Measurements from ENCODE around the gene MRNIP.
"Not testable (repeated sequence)": the region's sequence is repeated elsewhere in the genome, so short reads cannot be mapped to it uniquely, and the experiment has no call there.

Gene MRNIP

DNA sequence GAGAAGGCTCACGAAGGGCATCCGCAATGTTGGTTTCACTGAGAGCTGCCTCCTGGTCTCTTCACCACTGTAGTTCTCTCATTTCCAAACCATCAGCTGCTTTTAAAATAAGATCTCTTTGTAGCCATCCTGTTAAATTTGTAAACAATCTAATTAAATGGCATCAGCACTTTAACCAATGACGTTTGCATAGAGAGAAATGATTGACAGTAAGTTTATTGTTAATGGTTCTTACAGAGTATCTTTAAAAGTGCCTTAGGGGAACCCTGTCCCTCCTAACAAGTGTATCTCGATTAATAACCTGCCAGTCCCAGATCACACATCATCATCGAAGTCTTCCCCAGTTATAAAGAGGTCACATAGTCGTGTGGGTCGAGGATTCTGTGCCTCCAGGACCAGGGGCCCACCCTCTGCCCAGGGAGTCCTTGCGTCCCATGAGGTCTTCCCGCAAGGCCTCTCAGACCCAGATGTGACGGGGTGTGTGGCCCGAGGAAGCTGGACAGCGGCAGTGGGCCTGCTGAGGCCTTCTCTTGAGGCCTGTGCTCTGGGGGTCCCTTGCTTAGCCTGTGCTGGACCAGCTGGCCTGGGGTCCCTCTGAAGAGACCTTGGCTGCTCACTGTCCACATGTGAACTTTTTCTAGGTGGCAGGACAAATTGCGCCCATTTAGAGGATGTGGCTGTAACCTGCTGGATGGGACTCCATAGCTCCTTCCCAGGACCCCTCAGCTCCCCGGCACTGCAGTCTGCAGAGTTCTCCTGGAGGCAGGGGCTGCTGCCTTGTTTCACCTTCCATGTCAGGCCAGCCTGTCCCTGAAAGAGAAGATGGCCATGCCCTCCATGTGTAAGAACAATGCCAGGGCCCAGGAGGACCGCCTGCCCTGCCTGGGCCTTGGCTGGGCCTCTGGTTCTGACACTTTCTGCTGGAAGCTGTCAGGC lies 21.3 kb downstream of the MRNIP start:
- no peak for DNase-seq

DNA sequence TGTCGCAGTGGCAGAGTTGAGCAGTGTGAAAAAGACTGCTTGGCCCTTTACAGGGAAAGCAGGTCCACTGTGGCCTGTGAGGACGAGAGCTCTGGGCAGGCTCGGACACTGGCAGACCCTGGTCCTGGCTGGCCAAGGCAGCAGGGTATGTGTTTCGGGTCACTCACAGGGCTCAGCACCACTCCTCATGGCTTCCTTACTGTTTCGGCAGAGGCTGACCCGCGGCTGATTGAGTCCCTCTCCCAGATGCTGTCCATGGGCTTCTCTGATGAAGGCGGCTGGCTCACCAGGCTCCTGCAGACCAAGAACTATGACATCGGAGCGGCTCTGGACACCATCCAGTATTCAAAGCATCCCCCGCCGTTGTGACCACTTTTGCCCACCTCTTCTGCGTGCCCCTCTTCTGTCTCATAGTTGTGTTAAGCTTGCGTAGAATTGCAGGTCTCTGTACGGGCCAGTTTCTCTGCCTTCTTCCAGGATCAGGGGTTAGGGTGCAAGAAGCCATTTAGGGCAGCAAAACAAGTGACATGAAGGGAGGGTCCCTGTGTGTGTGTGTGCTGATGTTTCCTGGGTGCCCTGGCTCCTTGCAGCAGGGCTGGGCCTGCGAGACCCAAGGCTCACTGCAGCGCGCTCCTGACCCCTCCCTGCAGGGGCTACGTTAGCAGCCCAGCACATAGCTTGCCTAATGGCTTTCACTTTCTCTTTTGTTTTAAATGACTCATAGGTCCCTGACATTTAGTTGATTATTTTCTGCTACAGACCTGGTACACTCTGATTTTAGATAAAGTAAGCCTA lies 22.2 kb downstream of the MRNIP start:
- DNase-seq: peak in 1 of 2 experiments; percentile 26

DNA sequence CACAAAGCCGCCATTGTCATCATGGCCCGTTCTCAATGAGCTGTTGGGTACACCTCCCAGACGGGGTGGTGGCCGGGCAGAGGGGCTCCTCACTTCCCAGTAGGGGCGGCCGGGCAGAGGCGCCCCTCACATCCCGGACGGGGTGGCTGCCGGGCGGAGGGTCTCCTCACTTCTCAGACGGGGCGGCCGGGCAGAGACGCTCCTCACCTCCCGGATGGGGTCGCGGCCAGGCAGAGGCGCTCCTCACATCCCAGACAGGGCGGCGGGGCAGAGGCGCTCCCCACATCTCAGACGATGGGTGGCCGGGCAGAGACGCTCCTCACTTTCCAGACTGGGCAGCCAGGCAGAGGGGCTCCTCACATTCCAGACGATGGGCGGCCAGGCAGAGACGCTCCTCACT lies 23.7 kb downstream of the MRNIP start:
- not testable (repeated sequence) for DNase-seq

DNA sequence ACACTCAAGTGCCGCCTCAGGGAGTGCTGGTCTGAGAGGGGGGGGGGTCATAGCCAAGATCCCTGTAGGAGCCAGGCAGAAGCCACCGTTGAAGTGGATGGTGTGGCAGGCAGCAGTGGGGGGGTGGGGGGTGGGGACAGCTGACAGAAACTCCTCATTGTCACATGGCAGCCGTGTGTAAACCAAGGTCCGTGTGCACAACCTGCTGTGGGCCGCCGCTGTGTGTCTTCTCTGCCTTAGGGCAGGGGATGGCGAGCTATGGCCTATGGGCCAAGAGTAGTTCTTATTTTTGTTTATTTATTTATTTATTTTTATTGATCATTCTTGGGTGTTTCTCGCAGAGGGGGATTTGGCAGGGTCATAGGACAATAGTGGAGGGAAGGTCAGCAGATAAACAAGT lies 24.5 kb downstream of the MRNIP start:
- no peak for DNase-seq

DNA sequence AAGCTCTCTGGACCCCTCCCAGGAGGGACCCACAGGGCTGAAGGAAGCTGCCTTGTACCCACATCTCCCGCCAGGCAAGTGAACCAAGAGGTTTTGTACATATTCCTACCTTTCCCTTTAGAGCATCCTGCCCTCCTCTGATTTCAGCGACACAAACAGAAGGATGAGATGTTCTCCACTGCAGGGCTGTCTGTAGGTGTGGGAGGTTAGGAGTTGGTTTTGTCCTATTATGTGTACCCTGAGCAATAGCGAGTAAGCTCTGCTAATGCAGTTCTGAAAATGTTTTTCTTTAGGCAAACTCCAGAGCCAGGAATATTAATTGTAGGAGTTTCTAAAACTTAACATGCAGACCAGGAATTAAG lies 24.9 kb downstream of the MRNIP start:
- DNase-seq: no peak

DNA sequence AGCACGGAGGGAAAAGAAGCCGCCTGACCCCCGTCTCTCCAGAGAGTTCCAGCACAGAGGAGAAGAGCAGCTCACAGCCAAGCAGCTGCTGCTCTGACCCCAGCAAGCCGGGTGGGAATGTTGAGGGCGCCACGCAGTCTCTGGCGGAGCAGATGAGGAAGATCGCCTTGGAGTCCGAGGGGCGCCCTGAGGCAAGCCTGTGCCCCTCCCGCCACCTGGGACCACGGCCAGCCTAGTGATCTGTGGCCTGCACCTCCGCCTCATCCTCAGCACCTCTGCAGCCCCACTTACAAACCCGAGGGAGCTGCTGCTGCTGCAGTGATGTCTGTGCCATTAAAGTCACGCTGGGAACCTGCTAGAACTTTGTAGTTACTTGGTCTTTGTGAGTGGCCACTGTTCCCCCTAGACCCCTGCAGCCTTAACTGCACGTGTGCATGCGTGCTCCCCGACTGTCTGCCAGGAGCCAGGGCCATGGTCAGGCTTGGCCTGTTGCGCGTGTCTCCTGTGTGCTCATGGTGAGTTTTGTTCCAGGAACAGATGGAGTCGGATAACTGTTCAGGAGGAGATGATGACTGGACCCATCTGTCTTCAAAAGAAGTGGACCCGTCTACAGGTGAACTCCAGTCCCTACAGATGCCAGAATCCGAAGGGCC lies 25.4 kb downstream of the MRNIP start:
- no peak for DNase-seq

DNA sequence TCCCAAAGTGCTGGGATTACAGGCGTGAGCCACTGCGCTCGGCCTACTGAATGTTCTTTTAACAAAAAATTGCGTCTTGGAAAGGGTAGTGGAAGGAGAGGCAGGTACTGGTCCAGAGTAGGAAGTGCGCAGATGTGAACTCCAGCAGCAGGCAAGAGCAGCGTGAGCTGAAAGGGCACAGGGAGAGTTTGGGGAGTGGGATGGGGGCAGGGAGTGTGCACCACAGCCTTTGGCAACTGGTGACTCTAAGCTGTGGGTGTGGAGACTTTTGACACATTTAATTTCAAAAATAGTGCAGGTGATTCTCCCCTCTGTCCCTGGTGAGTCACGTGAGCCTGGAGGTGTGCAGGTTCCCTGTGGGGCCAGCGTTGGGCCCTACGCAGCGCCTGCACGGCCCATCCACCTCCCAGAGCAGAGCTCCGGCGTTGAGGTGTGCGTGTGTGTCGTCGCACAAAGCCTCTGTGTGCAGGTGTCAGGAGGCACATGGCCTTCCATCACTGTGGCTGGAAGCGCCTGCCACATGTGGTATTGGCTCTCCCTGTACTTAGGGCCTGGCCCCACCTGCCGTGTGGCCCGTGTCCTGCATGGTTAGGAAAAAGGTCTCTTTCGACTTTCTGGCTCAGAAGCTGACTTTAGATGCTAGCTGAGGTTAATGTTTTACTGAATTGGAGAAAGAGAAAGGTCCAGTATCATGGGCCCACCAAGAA lies 26.4 kb downstream of the MRNIP start:
- no peak for DNase-seq

DNA sequence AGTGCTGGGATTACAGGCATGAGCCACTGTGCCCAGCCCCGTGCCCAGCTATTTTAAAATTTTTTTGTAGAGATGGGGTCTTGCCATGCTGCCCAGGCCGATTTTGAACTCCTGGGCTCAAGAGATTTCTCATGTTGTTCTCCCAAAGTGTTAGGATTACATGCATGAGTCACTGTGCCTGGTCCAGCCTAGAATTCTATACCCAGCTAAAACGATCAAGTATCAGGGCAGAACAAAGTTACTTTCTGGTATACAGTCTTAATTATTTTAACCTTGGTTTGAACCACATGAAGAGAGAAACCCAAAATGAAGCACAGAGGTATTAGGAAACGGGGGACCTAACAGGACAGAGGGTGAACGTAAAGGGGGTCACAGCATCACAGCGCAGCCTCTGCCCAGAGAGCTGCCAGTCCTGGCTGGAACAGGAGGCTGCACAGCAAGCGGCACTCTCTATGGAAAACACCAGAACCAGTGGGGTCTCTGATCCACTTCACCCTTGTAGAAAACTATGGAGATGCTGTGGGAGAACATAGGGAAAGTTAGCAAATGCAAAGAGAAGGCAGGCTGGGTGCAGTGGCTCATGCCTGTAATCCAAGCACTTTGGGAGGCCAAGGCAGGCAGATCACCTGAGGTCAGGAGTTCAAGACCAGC lies 27.7 kb downstream of the MRNIP start:
- DNase-seq: no peak

DNA sequence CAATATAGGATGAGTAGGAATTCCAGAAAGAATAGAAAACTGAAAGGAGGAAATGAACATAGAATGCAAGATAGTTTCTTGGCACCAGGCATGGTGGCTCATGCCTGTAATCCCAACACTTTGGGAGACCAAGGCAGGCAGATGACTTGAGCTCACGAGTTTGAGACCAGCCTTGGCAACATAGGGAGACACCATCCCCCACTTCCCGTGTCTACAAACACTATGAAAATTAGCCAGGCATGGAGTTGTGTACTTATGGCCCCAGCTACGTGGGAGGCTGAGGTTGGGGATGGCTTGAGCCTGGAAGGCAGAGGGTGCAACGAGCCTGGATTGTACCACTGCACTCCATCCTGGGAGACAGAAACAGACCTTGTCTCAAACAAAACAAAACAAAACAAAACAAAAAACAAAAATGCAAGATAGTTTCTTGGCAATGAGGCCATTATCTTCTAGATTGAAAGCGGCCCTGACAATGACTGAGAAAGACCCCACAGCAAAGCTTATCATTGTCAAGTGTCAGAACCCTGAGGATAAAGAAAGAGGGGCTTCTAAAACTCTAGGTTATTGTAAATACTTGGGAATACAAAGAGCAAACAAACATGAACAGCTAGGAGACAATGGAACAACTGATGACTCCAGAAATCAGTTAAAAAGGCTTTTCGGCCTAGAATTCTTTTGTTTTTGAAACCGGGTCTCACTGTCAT lies 28.7 kb downstream of the MRNIP start:
- no peak for DNase-seq

DNA sequence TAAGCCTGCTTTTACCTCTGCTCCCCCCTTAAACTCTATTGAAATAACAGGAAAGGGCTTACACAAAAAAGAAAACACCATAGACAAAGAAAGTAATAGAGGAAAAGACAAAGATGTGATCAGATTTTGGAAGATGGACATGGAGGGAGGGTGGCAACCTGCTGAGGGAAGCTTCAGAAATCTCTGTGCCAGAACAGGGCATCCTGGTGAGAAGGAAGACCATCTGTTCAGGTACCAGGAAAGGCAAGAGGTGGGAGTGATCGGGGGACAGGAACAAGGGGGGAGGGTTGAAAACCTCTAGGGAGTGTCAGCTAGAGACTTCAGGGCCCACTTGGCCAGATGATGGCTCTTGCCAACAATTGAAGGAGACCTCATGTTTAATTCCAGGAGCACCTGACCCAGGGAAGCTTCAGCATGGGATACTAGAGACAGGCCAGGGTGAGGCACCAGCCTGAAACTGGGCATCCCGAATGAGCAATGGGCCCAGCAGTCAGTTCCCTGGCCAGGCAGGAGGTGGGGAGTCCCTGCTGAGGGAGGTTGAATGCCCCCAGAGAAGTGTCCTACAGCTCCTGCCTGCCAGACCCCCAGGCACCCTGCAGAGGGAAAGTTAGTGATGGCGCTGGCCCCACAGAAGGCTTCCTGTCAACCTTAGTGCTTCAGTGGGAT lies 29.7 kb downstream of the MRNIP start:
- no peak for DNase-seq

DNA sequence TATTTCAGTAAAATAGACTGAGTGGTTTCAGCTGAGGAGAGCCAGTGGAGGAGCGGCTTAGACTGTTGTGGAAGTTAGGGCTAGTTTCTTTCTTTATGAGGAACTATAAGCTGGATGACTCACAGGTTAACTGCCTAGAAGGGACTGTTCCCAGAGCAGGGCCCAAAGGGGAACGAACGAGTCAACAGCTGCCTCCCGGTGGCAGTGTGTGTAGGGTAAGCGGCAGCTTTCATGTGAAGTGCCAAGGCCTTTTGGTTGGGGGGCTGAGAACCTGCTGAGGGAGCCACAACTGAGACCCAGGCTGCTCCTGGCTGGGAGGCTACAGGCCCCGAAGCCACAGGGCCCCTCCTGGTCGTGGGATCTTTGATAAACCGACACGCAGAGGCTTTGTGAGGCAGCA lies 30.9 kb downstream of the MRNIP start:
- peak; percentile 25 to 47 for DNase-seq

DNA sequence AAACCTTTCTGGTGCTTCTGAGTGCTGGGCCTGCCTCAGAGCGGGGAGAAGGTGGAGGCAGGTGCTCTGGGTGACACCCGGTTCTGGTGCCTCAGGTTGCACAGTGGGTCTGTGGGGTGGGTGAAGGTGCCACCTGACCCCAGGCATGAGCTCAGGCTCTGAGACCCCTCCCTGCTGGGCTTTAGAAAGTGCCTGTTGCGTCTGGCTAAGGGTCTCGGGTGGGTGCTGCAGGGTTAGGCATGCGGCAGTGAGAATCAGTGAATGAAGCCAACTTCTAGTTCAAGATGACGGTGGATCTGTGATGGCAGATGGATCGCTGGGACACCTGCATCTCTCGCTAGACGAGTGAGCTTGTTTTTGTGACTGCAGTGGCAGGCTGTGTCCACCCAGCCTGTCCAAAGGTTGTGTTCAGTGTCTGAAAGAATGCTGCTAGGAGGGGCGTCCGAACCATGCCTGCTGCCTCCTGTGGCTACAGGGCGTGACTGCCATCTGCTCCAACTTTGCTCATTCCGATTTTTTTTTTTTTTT lies 32.9 kb downstream of the MRNIP start:
- DNase-seq: peak in 1 of 2 experiments; percentile 27

DNA sequence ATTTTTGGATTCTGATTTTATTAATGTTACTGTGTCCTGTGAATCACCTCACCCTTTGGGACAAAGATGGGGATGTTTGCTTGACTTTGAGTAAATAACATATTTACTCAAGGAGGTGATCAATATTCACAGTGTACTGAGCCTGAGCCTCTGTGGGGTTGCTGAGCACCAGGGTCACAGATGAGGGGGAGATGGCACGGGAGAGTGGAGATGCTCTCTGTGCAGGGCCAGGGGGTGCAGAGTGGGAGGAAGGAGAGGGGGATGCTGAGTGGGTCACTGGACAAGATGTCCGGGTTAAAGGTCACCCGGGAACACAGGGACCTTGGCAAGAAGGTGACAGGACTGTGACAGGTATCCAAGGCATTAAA lies 33.9 kb downstream of the MRNIP start:
- no peak for DNase-seq

DNA sequence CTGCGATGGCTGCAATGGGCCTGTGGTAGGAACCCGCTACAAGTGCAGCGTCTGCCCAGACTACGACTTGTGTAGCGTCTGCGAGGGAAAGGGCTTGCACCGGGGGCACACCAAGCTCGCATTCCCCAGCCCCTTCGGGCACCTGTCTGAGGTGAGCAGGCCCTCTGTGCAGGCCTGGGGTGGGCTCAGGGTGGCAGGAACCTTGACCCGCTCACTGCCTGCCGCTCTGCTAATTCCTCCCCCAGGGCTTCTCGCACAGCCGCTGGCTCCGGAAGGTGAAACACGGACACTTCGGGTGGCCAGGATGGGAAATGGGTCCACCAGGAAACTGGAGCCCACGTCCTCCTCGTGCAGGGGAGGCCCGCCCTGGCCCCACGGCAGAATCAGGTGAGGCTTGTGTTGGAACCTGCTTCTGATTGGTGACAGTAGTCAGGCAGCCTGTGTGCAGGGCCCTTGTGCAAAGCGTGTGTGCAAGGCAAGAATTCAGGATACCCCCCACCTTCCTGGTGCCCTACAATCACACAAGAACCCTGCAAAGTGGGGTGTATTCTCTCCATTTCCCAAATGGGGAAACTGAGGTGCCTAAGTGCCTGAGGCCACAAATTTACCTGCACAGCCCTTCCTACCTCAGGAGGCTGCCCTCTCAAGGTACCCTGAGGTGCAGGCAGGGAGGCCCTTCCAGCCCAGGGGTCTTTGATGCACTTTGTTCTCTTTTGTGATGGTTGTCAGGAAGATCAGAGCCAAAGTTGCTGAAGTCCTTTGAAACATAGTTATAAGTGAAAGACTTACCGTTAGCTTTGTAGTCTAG lies 34.5 kb downstream of the MRNIP start:
- no peak for DNase-seq

DNA sequence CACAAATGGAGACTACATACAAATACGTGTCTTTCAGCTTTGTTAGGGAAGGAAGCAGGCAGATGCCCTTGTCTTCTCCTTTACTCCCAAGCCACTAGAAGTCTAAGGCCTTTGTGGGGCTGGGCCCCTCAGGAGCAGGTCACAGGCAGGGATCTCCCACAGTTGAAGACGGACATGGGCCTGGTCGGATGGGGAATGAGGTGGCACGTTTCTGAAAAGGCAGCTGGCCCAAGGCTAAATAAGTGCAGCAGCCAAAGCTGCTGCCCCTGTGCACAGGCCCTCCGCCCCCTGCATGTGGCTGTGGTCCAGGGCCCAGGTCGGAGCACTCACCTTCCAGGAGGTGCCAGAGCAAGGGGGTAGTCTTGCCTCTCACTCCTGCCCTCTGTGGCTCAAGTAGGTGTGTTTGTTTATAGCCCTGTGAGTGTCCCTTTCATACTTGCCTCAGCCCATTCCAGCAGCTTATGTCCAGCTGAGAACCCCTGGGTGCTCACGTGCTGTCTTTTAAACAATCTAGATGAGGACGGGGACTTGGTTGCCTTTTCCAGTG lies 36.1 kb downstream of the MRNIP start:
- no peak for DNase-seq

DNA sequence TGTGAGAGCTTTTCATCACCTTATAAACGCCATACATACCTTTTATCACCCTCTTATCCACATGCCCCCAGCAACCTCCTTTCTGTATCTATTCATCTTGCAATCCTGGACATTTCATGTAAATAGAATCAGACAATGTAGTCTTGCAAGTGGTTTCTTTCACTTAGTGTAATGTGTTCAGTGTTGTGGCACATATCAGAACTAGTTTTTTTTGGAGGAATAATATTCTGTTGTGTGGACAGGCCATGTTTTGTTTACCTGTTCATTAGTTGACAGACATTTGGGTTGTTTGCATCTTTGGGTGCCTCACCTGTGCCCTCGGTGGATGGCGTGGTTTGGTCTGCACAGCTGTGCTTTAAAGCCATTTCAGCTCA lies 36.6 kb downstream of the MRNIP start:
- DNase-seq: no peak

DNA sequence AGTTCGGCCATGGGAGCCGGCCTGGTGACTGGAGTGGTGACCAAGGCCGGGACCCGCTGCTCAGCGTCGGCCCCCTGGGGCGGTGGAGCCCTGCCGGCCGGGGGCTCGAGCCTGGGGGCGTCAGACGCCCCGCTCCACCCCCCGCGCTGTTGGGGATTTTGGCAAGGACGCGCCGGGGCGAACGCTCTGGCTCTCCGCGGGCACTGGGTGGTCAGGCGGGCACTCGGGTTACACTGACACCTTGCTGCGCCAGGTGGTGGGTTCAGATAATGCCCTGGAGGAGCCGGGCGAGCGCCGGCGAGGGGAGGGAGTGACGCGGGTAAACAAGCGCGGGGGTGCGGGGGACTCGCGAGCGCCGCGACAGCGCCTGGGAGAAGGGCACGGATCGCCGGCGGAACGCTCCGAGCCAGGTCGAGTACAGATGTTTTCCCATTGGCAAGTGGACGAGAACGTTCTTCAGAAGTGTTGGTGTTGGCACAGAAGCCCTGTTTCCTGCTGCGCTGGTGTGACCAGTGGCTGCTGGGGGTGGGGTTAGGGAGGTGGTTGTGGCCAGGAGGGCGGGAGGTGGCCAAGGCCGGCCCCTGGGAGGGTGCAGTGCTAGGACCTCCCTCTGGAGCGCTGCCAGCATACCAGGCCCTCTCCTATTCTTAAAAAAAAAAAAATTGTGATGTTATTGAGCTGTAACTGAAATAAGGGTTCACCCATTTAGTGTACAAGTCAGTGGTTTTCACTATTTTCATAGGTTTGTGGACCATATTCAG lies 37.1 kb downstream of the MRNIP start:
- DNase-seq: peak; percentile 76 to 92

DNA sequence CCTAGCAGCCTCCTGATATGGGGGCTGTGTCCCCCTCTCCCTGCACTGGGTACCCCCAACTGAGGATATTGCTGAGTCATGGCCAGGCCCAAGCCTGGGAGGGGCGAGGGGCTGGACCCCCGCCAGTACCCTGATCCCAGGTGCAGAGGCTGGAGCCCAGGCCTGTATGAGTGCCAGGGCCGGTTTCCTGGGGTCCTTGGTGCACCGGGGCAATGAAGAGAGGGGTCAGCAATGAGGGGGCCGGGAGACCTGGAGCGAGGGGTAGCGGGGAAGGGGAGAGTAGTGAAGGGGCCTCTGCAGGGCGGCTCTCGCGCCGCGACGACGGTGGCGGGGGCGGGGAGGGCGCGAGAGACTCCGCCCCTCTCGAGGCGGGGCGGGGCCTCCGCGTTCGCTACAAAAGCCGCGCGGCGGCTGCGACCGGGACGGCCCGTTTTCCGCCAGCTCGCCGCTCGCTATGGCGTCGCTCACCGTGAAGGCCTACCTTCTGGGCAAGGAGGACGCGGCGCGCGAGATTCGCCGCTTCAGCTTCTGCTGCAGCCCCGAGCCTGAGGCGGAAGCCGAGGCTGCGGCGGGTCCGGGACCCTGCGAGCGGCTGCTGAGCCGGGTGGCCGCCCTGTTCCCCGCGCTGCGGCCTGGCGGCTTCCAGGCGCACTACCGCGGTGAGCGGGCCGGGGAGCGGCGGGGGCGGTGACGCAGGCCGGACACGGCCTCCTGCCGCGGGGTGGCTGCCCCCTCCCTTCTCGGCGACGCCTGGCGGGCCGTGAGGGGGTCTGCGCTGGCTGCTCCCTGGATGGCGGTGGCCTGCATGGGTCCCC lies 37.9 kb downstream of the MRNIP start, which contains the start of gene SQSTM1:
Gene SQSTM1 (plus strand): TSS at position 423 of the 815 bp plus-strand sequence. CDS start 32 bp downstream, at position 455.
- peak; percentile 56 to 72 for DNase-seq
